HG02588 (cell line): ENCODE measurements around the gene GNAI1.

Experiments
- ATAC-seq: cut with Tn5 transposase; IDR thresholded peaks from one replicate; pipeline ENCODE4 v1.9.1; 2021; ENCODE audit warnings: mild to moderate bottlenecking, moderate library complexity; ENCODE audit not compliant: unreplicated experiment

Gene GNAI1

GRCh38 chr7:80204919-80205318 lies 70.3 kb downstream of the GNAI1 start:
- ATAC-seq: no peak

DNA sequence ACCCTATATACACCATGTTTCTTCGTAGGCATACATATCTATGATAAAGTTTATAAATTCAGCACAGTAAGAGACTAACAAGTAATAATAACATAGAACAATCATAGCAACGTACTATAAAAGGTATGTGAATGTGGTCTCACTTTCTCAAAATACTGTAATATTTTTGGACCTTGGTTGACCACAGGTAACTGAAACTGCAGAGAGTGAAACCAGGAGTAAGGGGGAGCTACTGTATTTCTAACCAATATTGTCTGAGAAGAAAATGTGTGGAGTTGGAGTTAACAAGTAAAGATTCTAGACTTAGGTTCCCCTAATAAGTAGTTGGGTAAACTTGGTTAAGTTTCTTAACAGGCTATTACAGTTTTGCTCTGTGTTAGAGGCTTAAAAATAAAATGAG lies 72.1 kb downstream of the GNAI1 start:
- no peak for ATAC-seq

GRCh38 chr7:80207501-80207900 lies 72.9 kb downstream of the GNAI1 start:
- ATAC-seq: no peak

GRCh38 chr7:80208700-80209099 lies 74.1 kb downstream of the GNAI1 start:
- ATAC-seq: no peak

DNA sequence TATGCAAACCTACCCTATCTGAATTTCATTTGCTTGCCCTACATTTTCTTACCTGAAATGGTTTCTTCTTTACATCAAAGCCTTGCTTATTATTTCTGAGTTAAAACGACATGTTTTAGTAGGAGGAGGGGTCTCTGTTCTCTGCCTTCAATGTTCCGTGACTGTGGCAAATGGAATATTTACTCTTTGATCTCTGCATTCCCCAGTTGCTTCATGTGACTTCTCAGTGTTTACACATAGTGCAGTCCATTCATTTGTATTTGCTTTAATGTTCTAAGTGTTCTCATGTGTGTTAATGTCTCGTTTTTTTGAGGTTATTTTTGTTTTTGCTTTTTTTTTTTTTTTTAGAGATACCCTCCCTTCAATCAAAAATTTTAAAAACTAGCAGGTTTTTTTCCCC lies 75.8 kb downstream of the GNAI1 start:
- ATAC-seq: no peak

- ATAC-seq: no peak
These were observed 79.2 kb downstream of the GNAI1 start for GRCh38 chr7:80213814-80214213.

DNA sequence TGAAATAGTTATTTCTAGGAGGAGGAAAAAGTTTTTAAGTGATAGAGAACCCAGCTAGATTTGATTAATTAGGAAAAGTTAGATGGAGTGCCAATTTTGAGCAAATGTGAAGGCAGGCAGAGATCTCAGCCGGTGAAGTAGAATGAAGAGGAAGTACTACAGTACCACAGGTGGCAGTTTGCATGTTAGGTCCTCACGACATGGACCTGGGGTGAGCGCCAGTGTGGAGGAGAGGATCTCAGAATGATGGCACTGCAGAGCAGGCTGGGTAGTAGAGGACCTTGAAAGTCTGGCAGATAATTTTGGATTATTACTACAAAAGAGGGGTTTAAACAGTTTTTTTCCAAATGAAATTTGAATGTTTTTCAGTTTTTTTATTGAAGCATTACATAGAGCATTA lies 81.1 kb downstream of the GNAI1 start:
- no peak for ATAC-seq

- no peak for ATAC-seq
These were observed 82.6 kb downstream of the GNAI1 start for GRCh38 chr7:80216996-80217842.

DNA sequence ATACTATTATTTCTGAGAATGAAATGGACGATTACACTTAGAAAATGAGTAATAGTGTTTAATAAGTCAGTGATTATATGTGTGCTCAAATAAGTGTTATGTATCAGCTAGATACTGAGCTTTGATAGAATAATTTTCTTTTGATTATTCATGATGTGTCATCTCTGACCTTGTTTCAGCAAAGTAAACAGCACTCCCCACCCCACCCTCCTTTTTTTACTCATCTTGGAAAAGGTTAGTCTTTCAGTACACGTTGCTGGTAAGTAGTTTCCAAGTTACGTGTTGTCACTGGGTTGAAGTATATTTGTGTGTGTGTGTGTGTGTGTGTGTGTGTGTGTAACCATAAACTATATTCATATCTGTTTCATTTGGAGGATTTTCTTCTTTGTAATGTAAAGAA lies 84.1 kb downstream of the GNAI1 start:
- no peak for ATAC-seq

DNA sequence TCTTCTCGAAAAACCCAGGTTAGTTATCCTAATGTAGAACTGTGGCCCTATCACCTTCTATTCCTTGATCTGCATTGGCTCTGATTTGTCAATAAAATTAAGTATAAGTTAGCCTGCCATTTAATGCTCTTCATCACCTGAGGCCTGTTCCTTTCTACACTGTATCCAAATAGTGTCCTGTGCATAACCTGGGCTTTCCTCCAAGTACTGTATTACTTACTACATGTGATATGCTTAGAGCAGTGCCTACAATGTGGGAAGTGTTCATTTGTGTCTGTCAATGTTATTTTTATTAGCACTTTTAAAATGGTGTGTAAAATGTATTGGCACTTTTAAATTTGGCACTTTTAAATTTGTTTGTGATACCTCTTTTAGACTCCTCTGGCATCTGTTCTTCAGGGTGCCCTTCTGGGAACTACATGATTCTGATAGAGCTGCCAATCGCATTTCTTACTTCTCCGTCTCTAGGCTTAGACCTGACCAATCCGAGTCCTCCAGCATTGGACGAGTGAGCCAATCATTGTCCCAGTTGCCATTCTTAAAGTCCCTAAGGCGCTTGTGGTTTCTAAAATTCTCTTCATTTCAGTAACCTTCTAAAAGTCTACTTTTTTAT lies 85.5 kb downstream of the GNAI1 start:
- ATAC-seq: no peak

- no peak for ATAC-seq
These were observed 89.8 kb downstream of the GNAI1 start for GRCh38 chr7:80224415-80224814.

GRCh38 chr7:80225361-80225760 lies 90.7 kb downstream of the GNAI1 start:
- no peak for ATAC-seq

DNA sequence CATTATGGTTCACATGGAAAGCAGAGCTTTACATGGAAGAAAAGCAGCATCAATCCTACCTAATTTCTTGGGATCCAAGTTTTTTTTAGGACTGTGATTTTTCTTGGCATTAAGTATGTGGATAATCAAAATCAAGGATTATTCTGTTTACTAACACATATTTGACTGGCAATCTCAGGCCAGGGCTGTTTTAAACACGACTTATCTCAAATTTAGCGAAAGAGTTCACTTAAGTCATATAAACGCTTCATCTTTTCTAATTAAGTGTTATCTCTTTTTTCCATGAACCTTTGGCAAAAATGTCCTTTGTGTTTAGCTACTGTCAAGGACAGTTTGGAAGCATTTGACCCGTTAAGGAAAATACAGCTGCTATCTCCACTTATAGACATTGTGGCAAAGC lies 92.0 kb downstream of the GNAI1 start:
- ATAC-seq: no peak

- ATAC-seq: no peak
These were observed 95.7 kb downstream of the GNAI1 start for GRCh38 chr7:80230327-80230726.

- ATAC-seq: no peak
These were observed 97.1 kb downstream of the GNAI1 start for GRCh38 chr7:80231707-80232106.

- ATAC-seq: no peak
These were observed 98.5 kb downstream of the GNAI1 start for GRCh38 chr7:80232979-80233724.

DNA sequence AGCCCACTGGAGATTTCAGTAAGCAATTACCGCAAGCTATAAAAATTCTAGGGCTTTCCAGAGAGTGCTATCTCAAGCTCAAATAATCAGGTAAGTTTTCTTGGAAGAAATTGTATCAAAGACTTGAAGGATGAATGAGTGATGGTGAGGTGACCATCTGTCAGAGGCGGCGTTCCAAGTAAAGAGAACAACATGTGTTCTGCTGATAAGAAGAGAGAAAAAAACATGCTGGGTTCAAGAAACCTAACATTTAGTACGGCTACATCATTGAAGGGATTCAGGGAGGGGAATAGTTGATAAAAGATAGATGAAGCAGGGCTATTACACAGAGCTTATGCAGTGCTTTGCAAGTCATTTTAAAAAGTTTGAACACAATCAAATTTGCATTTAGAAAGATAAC lies 100.7 kb downstream of the GNAI1 start:
- no peak for ATAC-seq

DNA sequence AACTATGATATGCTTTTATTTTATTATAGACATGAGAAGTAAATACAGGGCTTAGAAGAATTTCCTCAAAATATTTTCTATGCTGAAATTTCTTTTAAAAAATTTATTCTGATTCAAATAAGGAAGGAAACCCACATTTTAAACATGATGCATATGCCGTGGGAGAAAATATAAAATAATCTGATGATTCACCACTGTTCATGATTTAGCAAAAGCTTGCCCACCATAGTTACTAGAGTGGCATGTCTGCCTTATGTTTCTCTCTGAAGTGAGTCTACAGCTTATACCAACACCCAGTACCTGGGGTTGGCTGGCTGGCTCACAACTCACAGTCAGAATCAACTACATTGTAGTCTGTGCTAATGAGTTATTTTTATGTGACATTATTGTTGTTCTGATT lies 102.0 kb downstream of the GNAI1 start:
- ATAC-seq: no peak

DNA sequence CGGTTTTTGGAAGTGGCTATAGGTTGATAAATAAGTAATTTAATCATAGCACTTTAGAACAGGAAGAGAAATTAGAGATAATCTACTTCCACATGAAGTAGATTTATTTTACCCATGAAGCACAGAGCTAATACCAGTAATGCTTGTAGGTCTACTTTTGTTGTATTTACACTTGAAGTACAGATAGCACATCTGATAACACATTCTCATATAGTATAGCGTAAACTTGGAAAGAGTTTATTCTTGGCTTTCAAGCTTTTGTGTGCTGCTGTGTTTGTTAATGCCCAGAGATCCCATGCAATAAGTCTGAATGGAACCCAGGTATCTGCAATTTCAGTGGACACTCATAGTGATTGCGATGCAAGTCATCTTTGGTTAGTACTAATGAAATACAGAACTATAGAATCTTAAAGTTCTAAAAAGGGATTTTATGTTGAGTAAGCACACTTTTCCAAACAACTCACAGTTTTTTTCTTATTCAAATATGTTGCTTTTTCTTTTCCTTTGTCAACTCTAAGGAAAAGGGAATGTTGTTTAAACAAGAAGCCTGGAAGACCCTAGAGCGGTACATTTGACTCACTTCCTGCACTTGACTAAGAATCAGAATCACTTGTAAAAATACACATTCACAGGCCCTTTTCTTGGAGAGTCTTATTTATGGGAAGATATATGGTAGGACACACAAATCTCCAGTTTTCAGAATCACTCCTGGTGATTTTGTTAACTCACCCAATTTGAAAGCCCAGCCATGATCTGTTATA lies 105.8 kb downstream of the GNAI1 start:
- ATAC-seq: no peak

- ATAC-seq: no peak
These were observed 107.0 kb downstream of the GNAI1 start for GRCh38 chr7:80241671-80242070.

DNA sequence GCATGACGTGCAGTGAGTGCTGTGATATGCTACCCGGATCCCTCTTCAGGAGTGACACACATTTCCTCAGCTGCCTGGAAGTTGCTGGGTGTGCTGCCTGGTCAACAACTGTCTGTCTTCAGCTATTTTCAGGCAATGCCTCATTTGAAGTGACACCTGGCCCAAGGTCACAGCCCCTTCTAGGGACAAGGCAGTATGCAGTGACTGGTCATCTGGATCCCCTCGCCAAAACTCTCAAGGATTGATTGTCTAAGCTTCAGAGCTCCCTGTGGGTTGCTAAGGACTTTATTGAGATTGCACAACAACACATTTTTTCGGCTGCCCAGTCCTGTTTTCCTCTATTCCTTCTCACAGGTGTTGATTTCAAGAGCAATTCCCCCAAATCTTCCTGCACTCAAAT lies 108.8 kb downstream of the GNAI1 start:
- no peak for ATAC-seq
